ENCODE measurements around the gene SMOC1.

SMOC1 gene

GRCh38 chr14:69960296-69960695 is 81.1 kb downstream of the SMOC1 start:
- Histone ChIP-seq H3K4me3 (ENCODE audit: low read depth, low read length) (no peak overlapping the region), H3K36me3 (ENCODE audit: control insufficient read depth, insufficient read depth, low read length) (no peaks in the 10 kb centered on the region), H3K27ac (ENCODE audit: low read depth, low read length) (no peak overlapping the region), H3K9me3 (ENCODE audit: control insufficient read depth, insufficient read depth, low read length) (no peaks in the 10 kb centered on the region), H3K9ac (ENCODE audit: low read depth, low read length) (no peak overlapping the region), H3K27me3 (ENCODE audit: control insufficient read depth, insufficient read depth, low read length) (no peaks in the 10 kb centered on the region), H3K4me1 (ENCODE audit: control insufficient read depth, insufficient read depth, low read length) (no peaks in the 10 kb centered on the region)

- Histone ChIP-seq H3K27ac (ENCODE audit: low read depth, low read length) (no peak overlapping the region), H3K36me3 (ENCODE audit: control insufficient read depth, insufficient read depth, low read length) (no peaks in the 10 kb centered on the region), H3K27me3 (ENCODE audit: control insufficient read depth, insufficient read depth, low read length) (no peaks in the 10 kb centered on the region), H3K4me1 (ENCODE audit: control insufficient read depth, insufficient read depth, low read length) (0 out of 2 replicates have a peak, but pooled peaks cover 8% of the 10 kb centered on the region), H3K4me3 (ENCODE audit: low read depth, low read length) (no peak overlapping the region), H3K9ac (ENCODE audit: low read depth, low read length) (no peak overlapping the region), H3K9me3 (ENCODE audit: control insufficient read depth, insufficient read depth, low read length) (no peaks in the 10 kb centered on the region)
These were observed 84.8 kb downstream of the SMOC1 start for GRCh38 chr14:69963966-69964365.

GRCh38 chr14:69964841-69965240 is 85.6 kb downstream of the SMOC1 start:
- Histone ChIP-seq H3K4me3 (ENCODE audit: low read depth, low read length) (no peak overlapping the region), H3K27me3 (ENCODE audit: control insufficient read depth, insufficient read depth, low read length) (no peaks in the 10 kb centered on the region)

GRCh38 chr14:69968132-69968531 is 88.9 kb downstream of the SMOC1 start:
- 0 out of 2 replicates have a peak, but pooled peaks cover 8% of the 10 kb centered on the region for H3K4me1 ChIP-seq (ENCODE audit: control insufficient read depth, insufficient read depth, low read length)
- no peak overlapping the region for H3K4me3 ChIP-seq (ENCODE audit: low read depth, low read length)
- H3K27ac ChIP-seq (ENCODE audit: low read depth, low read length) = no peak overlapping the region
- H3K9ac ChIP-seq (ENCODE audit: low read depth, low read length) = no peak overlapping the region
- no peaks in the 10 kb centered on the region for H3K36me3 ChIP-seq (ENCODE audit: control insufficient read depth, insufficient read depth, low read length)
- no peaks in the 10 kb centered on the region for H3K9me3 ChIP-seq (ENCODE audit: control insufficient read depth, insufficient read depth, low read length)
- H3K27me3 ChIP-seq (ENCODE audit: control insufficient read depth, insufficient read depth, low read length) = no peaks in the 10 kb centered on the region

More at GRCh38 chr14:69964841-69965240, 85.6 kb downstream of the SMOC1 start:
- H3K27ac ChIP-seq (ENCODE audit: low read depth, low read length) = no peak overlapping the region
- no peak overlapping the region for H3K9ac ChIP-seq (ENCODE audit: low read depth, low read length)
- H3K36me3 ChIP-seq (ENCODE audit: control insufficient read depth, insufficient read depth, low read length) = no peaks in the 10 kb centered on the region
- no peaks in the 10 kb centered on the region for H3K9me3 ChIP-seq (ENCODE audit: control insufficient read depth, insufficient read depth, low read length)
- H3K4me1 ChIP-seq (ENCODE audit: control insufficient read depth, insufficient read depth, low read length) = 0 out of 2 replicates have a peak, but pooled peaks cover 8% of the 10 kb centered on the region

GRCh38 chr14:69968681-69969080 is 89.5 kb downstream of the SMOC1 start:
- Histone ChIP-seq H3K4me3 (ENCODE audit: low read depth, low read length) (no peak overlapping the region), H3K27me3 (ENCODE audit: control insufficient read depth, insufficient read depth, low read length) (no peaks in the 10 kb centered on the region), H3K9ac (ENCODE audit: low read depth, low read length) (no peak overlapping the region), H3K36me3 (ENCODE audit: control insufficient read depth, insufficient read depth, low read length) (no peaks in the 10 kb centered on the region), H3K4me1 (ENCODE audit: control insufficient read depth, insufficient read depth, low read length) (0 out of 2 replicates have a peak, but pooled peaks cover 8% of the 10 kb centered on the region), H3K9me3 (ENCODE audit: control insufficient read depth, insufficient read depth, low read length) (no peaks in the 10 kb centered on the region), H3K27ac (ENCODE audit: low read depth, low read length) (no peak overlapping the region)

- Histone ChIP-seq H3K9me3 (ENCODE audit: control insufficient read depth, insufficient read depth, low read length) (no peaks in the 10 kb centered on the region), H3K27ac (ENCODE audit: low read depth, low read length) (no peak overlapping the region), H3K27me3 (ENCODE audit: control insufficient read depth, insufficient read depth, low read length) (no peaks in the 10 kb centered on the region), H3K4me1 (ENCODE audit: control insufficient read depth, insufficient read depth, low read length) (0 out of 2 replicates have a peak, but pooled peaks cover 8% of the 10 kb centered on the region), H3K36me3 (ENCODE audit: control insufficient read depth, insufficient read depth, low read length) (no peaks in the 10 kb centered on the region), H3K4me3 (ENCODE audit: low read depth, low read length) (no peak overlapping the region), H3K9ac (ENCODE audit: low read depth, low read length) (no peak overlapping the region)
These were observed 93.5 kb downstream of the SMOC1 start for GRCh38 chr14:69972755-69973154.

- Histone ChIP-seq H3K9ac (ENCODE audit: low read depth, low read length) (no peak overlapping the region), H3K9me3 (ENCODE audit: control insufficient read depth, insufficient read depth, low read length) (no peaks in the 10 kb centered on the region), H3K27ac (ENCODE audit: low read depth, low read length) (no peak overlapping the region), H3K27me3 (ENCODE audit: control insufficient read depth, insufficient read depth, low read length) (no peaks in the 10 kb centered on the region), H3K4me1 (ENCODE audit: control insufficient read depth, insufficient read depth, low read length) (no peaks in the 10 kb centered on the region), H3K4me3 (ENCODE audit: low read depth, low read length) (no peak overlapping the region), H3K36me3 (ENCODE audit: control insufficient read depth, insufficient read depth, low read length) (no peaks in the 10 kb centered on the region)
These were observed 94.6 kb downstream of the SMOC1 start for GRCh38 chr14:69973846-69974245.

- H3K36me3 ChIP-seq (ENCODE audit: control insufficient read depth, insufficient read depth, low read length) = no peaks in the 10 kb centered on the region
- no peaks in the 10 kb centered on the region for H3K4me1 ChIP-seq (ENCODE audit: control insufficient read depth, insufficient read depth, low read length)
- no peak overlapping the region for H3K4me3 ChIP-seq (ENCODE audit: low read depth, low read length)
- H3K27ac ChIP-seq (ENCODE audit: low read depth, low read length) = no peak overlapping the region
- H3K9ac ChIP-seq (ENCODE audit: low read depth, low read length) = no peak overlapping the region
- no peaks in the 10 kb centered on the region for H3K27me3 ChIP-seq (ENCODE audit: control insufficient read depth, insufficient read depth, low read length)
- no peaks in the 10 kb centered on the region for H3K9me3 ChIP-seq (ENCODE audit: control insufficient read depth, insufficient read depth, low read length)
These were observed 100.7 kb downstream of the SMOC1 start for GRCh38 chr14:69979882-69980281.

GRCh38 chr14:69980457-69981425 is 101.5 kb downstream of the SMOC1 start:
- no peak overlapping the region for H3K4me3 ChIP-seq (ENCODE audit: low read depth, low read length)
- H3K9ac ChIP-seq (ENCODE audit: low read depth, low read length) = no peak overlapping the region
- H3K36me3 ChIP-seq (ENCODE audit: control insufficient read depth, insufficient read depth, low read length) = no peaks in the 10 kb centered on the region
- no peak overlapping the region for H3K27ac ChIP-seq (ENCODE audit: low read depth, low read length)
- no peaks in the 10 kb centered on the region for H3K9me3 ChIP-seq (ENCODE audit: control insufficient read depth, insufficient read depth, low read length)
- H3K27me3 ChIP-seq (ENCODE audit: control insufficient read depth, insufficient read depth, low read length) = no peaks in the 10 kb centered on the region
- no peaks in the 10 kb centered on the region for H3K4me1 ChIP-seq (ENCODE audit: control insufficient read depth, insufficient read depth, low read length)

GRCh38 chr14:69982220-69982839 is 103.1 kb downstream of the SMOC1 start:
- Histone ChIP-seq H3K9ac (ENCODE audit: low read depth, low read length) (no peak overlapping the region), H3K9me3 (ENCODE audit: control insufficient read depth, insufficient read depth, low read length) (no peaks in the 10 kb centered on the region), H3K27ac (ENCODE audit: low read depth, low read length) (no peak overlapping the region), H3K36me3 (ENCODE audit: control insufficient read depth, insufficient read depth, low read length) (no peaks in the 10 kb centered on the region), H3K4me3 (ENCODE audit: low read depth, low read length) (no peak overlapping the region), H3K4me1 (ENCODE audit: control insufficient read depth, insufficient read depth, low read length) (peaks cover 7% of the 10 kb centered on the region), H3K27me3 (ENCODE audit: control insufficient read depth, insufficient read depth, low read length) (no peaks in the 10 kb centered on the region)

GRCh38 chr14:69982886-69983285 is 103.7 kb downstream of the SMOC1 start:
- Histone ChIP-seq H3K9ac (ENCODE audit: low read depth, low read length) (no peak overlapping the region), H3K27ac (ENCODE audit: low read depth, low read length) (no peak overlapping the region), H3K4me3 (ENCODE audit: low read depth, low read length) (no peak overlapping the region), H3K36me3 (ENCODE audit: control insufficient read depth, insufficient read depth, low read length) (no peaks in the 10 kb centered on the region), H3K27me3 (ENCODE audit: control insufficient read depth, insufficient read depth, low read length) (no peaks in the 10 kb centered on the region), H3K9me3 (ENCODE audit: control insufficient read depth, insufficient read depth, low read length) (no peaks in the 10 kb centered on the region), H3K4me1 (ENCODE audit: control insufficient read depth, insufficient read depth, low read length) (peaks cover 12% of the 10 kb centered on the region)

Data from HUES48 (cell line).